SK-N-SH (cell line): ENCODE measurements around the gene UAP1L1. TPM values are rescaled to one million over a fixed set of nuclear protein-coding genes. Genes with fewer than 3 reads are reported as not detected.

Source experiments
- CTCF ChIA-PET: fragments of 300-600, 350-600 bp; formaldehyde crosslinking; extraction: SDS; loops from one replicate; lab custom pipeline; 2021; lab: Yijun Ruan, JAX
- POLR2A ChIA-PET: fragments of 350-600 bp; sonication (Branson Sonifier 250); formaldehyde crosslinking; extraction: SDS; loops from one replicate; lab custom pipeline; 2020; ENCODE audit warnings: antibody characterized with exemption, inconsistent platforms; lab: Yijun Ruan, JAX
- DNase-seq: peaks from one replicate; pipeline ENCODE4 v3.0.0; 2012
- H2AFZ ChIP-seq: fragments of 200-600 bp; sonication (generic); 2 replicates; pipeline ENCODE4 v1.8.1; 2016; ENCODE audit warnings: antibody characterized with exemption, mild to moderate bottlenecking, low read depth
- H3F3A ChIP-seq: fragments of 200-600 bp; sonication (generic); replicated peaks from 2 replicates; pipeline ENCODE3; 2016; ENCODE audit warnings: antibody characterized with exemption, mild to moderate bottlenecking; ENCODE audit not compliant: insufficient read depth
- H3K27ac ChIP-seq, 2 experiments: fragments of 200-500 bp in 1 of 2; fragments of 200-600 bp in 1 of 2; sonication (Bioruptor generic) in 1 of 2; sonication (generic), shearing (Covaris generic) in 1 of 2; 2 replicates each; pipeline versions ENCODE4 v1.5.1 to v1.6.1; 2014 to 2016; ENCODE audit warnings: low read depth in 2 of 2, inconsistent platforms in 1 of 2, low read length in 1 of 2, mild to moderate bottlenecking in 1 of 2, mixed read lengths in 1 of 2
- H3K27me3 ChIP-seq: fragments of 200-600 bp; sonication (generic), shearing (Covaris generic); 2 replicates; pipeline ENCODE4 v1.6.1; 2016; ENCODE audit warnings: mixed run types; ENCODE audit not compliant: insufficient read depth
- H3K36me3 ChIP-seq, 2 experiments: fragments of 200-500 bp in 1 of 2; fragments of 200-600 bp in 1 of 2; sonication (Bioruptor generic) in 1 of 2; sonication (generic) in 1 of 2; replicated peaks in 1 of 2; 2 replicates each; pipeline versions ENCODE3 to v1.5.1; 2014 to 2016; ENCODE audit warnings: low read length in 1 of 2, mild to moderate bottlenecking in 1 of 2; ENCODE audit not compliant: insufficient read depth in 2 of 2, control insufficient read depth in 1 of 2
- H3K4me1 ChIP-seq, 2 experiments: fragments of 200-500 bp in 1 of 2; fragments of 200-600 bp in 1 of 2; sonication (Bioruptor generic) in 1 of 2; sonication (generic), shearing (Covaris generic) in 1 of 2; 2 replicates each; pipeline versions ENCODE4 v1.5.1 to v1.6.1; 2014 to 2016; ENCODE audit warnings: low read depth in 1 of 2, low read length in 1 of 2, mixed run types in 1 of 2; ENCODE audit not compliant: insufficient read depth in 2 of 2, control insufficient read depth in 1 of 2
- H3K4me2 ChIP-seq: fragments of 200-600 bp; sonication (generic), shearing (Covaris generic); 2 replicates; pipeline ENCODE4 v1.6.1; 2017; ENCODE audit warnings: mixed run types
- H3K4me3 ChIP-seq, 2 experiments: fragments of 200-500 bp in 1 of 2; fragments of 200-600 bp in 1 of 2; sonication (Bioruptor generic) in 1 of 2; sonication (generic), shearing (Covaris generic) in 1 of 2; 2 replicates each; pipeline versions ENCODE4 v1.5.1 to v1.8.1; 2014 to 2016; ENCODE audit warnings: low read depth in 2 of 2, inconsistent platforms in 1 of 2, low read length in 1 of 2, mild to moderate bottlenecking in 1 of 2, mixed read lengths in 1 of 2, moderate library complexity in 1 of 2
- H3K79me2 ChIP-seq: fragments of 200-600 bp; sonication (generic); 2 replicates; pipeline ENCODE4 v1.8.1; 2017; ENCODE audit warnings: mild to moderate bottlenecking; ENCODE audit not compliant: insufficient read depth
- H3K9ac ChIP-seq: fragments of 200-600 bp; sonication (generic); 2 replicates; pipeline ENCODE4 v1.6.1; 2017; ENCODE audit warnings: mixed run types
- H3K9me2 ChIP-seq: fragments of 200-600 bp; sonication (generic); 2 replicates; pipeline ENCODE4 v1.6.1; 2017; ENCODE audit warnings: mixed run types
- H3K9me3 ChIP-seq: fragments of 200-600 bp; sonication (generic); 2 replicates; pipeline ENCODE4 v1.6.1; 2017; ENCODE audit warnings: mixed run types, mild to moderate bottlenecking, moderate library complexity
- H4K20me1 ChIP-seq: fragments of 200-600 bp; sonication (generic); 2 replicates; pipeline ENCODE4 v1.6.1; 2017; ENCODE audit warnings: mild to moderate bottlenecking, mixed run types; ENCODE audit not compliant: insufficient read depth
- GATA2 ChIP-seq: sonication (generic); formaldehyde crosslinking; IDR thresholded peaks from 2 replicates; pipeline ENCODE4 v1.5.0; 2020; ENCODE audit warnings: mild to moderate bottlenecking, missing genetic modification reagents
- MEF2A ChIP-seq: IDR thresholded peaks from 2 replicates; pipeline ENCODE4 v1.4.0; 2012; ENCODE audit warnings: low read depth, borderline replicate concordance
- MXI1 ChIP-seq: IDR thresholded peaks from 2 replicates; pipeline ENCODE4 v1.6.1; 2012; ENCODE audit warnings: mild to moderate bottlenecking, low read depth, low read length, improper control_type of control experiment
- TCF12 ChIP-seq: IDR thresholded peaks from 2 replicates; pipeline ENCODE4 v1.4.0; 2012
- TEAD4 ChIP-seq: IDR thresholded peaks from 2 replicates; pipeline ENCODE4 v1.4.0; 2012; ENCODE audit warnings: mild to moderate bottlenecking, borderline replicate concordance; ENCODE audit not compliant: insufficient read depth
- WGBS: methylation state at CpG from one replicate; pipeline ENCODE4 v1.1.6; 2017; ENCODE audit warnings: low lambda C conversion rate; 5-methylcytosine and 5-hydroxymethylcytosine counted together
- polyA plus RNA-seq, 3 experiments: library from polyadenylated mRNA; depleted of rRNA; stranded (reverse); fragments of >200 nt; gene quantifications; 2 replicates each; pipeline ENCODE4 v1.2.3, GENCODE V29; 2012
- TF ChIP-seq, protein P1 (sequence below): IDR thresholded peaks from 2 replicates; pipeline ENCODE4 v1.6.1; 2012; ENCODE audit warnings: mild to moderate bottlenecking, low read depth, low read length, moderate library complexity
- TF ChIP-seq, protein P2 (sequence below): IDR thresholded peaks from 2 replicates; pipeline ENCODE4 v1.4.0; 2012; ENCODE audit warnings: low read depth, borderline replicate concordance

UAP1L1 gene
- polyA plus RNA-seq, 1 of the 3 experiments (the other 2 are of a cell fraction): 5.6 TPM

- no peaks in the 10 kb centered on the region for H3K9me3 ChIP-seq
- WGBS: 85% methylated on average over 9 of the region's 23 CpGs
- H3K27ac ChIP-seq: no peak overlapping the region
- no peak overlapping the region for H3K4me3 ChIP-seq
- H3K9ac ChIP-seq: no peak overlapping the region
- no peak overlapping the region for H2AFZ ChIP-seq
- H4K20me1 ChIP-seq: peaks cover 21% of the 10 kb centered on the region
- no peak for TF ChIP-seq GATA2 (CRISPR knock-in tag)
- ChIA-PET POLR2A (no interaction called here), CTCF (interaction anchor here (1.0 to 19.8 kb wide), 3 partner anchors 9 to 198 kb away, joined by 4 to 803 read pairs (median 4); partner anchors contain the start of genes AJM1 and SAPCD2)
- no peaks in the 10 kb centered on the region for H3K9me2 ChIP-seq
- H3K27me3 ChIP-seq: no peaks in the 10 kb centered on the region
- H3K4me1 ChIP-seq: peaks cover 11 to 20% of the 10 kb centered on the region in 2 experiments; a peak in 2 of 4 replicates
- no peak for DNase-seq
- H3F3A ChIP-seq: no peaks in the 10 kb centered on the region
- H3K79me2 ChIP-seq: no peaks in the 10 kb centered on the region
- peaks cover 0 to 19% of the 10 kb centered on the region in 2 experiments for H3K36me3 ChIP-seq
- H3K4me2 ChIP-seq: no peak overlapping the region
Observed at GRCh38 chr9:137040568-137040967, 36.7 kb upstream of the UAP1L1 start.

DNA sequence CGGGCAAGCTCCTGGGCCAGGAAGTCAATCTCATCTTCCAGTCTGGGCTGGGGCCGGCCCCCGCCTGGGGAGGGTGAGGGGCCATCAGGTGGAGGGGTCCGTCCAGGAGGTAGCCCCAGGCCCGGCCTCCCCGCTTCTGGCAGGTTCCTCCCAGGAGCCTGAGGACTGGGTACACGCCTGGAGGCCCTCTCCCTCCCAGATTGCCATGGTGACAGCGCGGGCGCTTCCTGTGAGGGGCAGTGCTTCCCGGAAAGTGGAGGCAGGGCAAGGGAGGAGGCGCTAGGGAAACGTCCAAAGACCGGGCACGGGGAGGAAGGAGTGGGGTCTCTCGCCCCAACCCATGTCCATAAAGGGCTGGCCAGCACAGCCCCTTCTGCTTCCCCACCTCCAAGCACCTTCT, 36.2 kb upstream of the UAP1L1 start:
- Histone ChIP-seq H3K79me2 (no peaks in the 10 kb centered on the region), H3K4me1 (peaks cover 11 to 20% of the 10 kb centered on the region in 2 experiments; a peak in 2 of 4 replicates), H3F3A (peaks cover under 1% of the 10 kb centered on the region), H3K27me3 (no peaks in the 10 kb centered on the region), H3K4me2 (no peak overlapping the region), H3K9me2 (no peaks in the 10 kb centered on the region), H4K20me1 (peaks cover 21% of the 10 kb centered on the region), H3K27ac (no peak overlapping the region), H2AFZ (no peak overlapping the region), H3K4me3 (no peak overlapping the region), H3K36me3 (peaks cover 0 to 19% of the 10 kb centered on the region in 2 experiments), H3K9ac (no peak overlapping the region), H3K9me3 (no peaks in the 10 kb centered on the region)
- TF ChIP-seq, protein P1, sequence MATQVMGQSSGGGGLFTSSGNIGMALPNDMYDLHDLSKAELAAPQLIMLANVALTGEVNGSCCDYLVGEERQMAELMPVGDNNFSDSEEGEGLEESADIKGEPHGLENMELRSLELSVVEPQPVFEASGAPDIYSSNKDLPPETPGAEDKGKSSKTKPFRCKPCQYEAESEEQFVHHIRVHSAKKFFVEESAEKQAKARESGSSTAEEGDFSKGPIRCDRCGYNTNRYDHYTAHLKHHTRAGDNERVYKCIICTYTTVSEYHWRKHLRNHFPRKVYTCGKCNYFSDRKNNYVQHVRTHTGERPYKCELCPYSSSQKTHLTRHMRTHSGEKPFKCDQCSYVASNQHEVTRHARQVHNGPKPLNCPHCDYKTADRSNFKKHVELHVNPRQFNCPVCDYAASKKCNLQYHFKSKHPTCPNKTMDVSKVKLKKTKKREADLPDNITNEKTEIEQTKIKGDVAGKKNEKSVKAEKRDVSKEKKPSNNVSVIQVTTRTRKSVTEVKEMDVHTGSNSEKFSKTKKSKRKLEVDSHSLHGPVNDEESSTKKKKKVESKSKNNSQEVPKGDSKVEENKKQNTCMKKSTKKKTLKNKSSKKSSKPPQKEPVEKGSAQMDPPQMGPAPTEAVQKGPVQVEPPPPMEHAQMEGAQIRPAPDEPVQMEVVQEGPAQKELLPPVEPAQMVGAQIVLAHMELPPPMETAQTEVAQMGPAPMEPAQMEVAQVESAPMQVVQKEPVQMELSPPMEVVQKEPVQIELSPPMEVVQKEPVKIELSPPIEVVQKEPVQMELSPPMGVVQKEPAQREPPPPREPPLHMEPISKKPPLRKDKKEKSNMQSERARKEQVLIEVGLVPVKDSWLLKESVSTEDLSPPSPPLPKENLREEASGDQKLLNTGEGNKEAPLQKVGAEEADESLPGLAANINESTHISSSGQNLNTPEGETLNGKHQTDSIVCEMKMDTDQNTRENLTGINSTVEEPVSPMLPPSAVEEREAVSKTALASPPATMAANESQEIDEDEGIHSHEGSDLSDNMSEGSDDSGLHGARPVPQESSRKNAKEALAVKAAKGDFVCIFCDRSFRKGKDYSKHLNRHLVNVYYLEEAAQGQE: no peak
- ChIA-PET CTCF (interaction anchor here (1.0 to 19.8 kb wide), 3 partner anchors 9 to 198 kb away, joined by 4 to 803 read pairs (median 4); partner anchors contain the start of genes AJM1 and SAPCD2), POLR2A (no interaction called here)
- WGBS: 62% methylated on average over 7 of the region's 16 CpGs
- no peak for DNase-seq

GRCh38 chr9:137042751-137043727, 34.3 kb upstream of the UAP1L1 start:
- peaks cover 0 to 17% of the 10 kb centered on the region in 2 experiments for H3K36me3 ChIP-seq
- H3K27ac ChIP-seq: no peak overlapping the region
- H3K9me3 ChIP-seq: no peaks in the 10 kb centered on the region
- CTCF ChIA-PET: interaction anchor here (0.7 to 19.8 kb wide), 4 partner anchors 8 to 22 kb away, joined by 3 to 803 read pairs (median 84); partner anchors contain the start of genes ABCA2 and SAPCD2
- no peak overlapping the region for H3K9ac ChIP-seq
- H3F3A ChIP-seq: peaks cover 3% of the 10 kb centered on the region
- TF ChIP-seq MEF2A (no peak), TCF12 (no peak), MXI1 (no peak), TEAD4 (no peak)
- TF ChIP-seq, protein P2, sequence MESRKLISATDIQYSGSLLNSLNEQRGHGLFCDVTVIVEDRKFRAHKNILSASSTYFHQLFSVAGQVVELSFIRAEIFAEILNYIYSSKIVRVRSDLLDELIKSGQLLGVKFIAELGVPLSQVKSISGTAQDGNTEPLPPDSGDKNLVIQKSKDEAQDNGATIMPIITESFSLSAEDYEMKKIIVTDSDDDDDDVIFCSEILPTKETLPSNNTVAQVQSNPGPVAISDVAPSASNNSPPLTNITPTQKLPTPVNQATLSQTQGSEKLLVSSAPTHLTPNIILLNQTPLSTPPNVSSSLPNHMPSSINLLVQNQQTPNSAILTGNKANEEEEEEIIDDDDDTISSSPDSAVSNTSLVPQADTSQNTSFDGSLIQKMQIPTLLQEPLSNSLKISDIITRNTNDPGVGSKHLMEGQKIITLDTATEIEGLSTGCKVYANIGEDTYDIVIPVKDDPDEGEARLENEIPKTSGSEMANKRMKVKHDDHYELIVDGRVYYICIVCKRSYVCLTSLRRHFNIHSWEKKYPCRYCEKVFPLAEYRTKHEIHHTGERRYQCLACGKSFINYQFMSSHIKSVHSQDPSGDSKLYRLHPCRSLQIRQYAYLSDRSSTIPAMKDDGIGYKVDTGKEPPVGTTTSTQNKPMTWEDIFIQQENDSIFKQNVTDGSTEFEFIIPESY: no peak
- TF ChIP-seq, protein P1: no peak
- DNase-seq: no peak
- H3K4me1 ChIP-seq: peaks cover 11 to 20% of the 10 kb centered on the region in 2 experiments; a peak in 2 of 4 replicates
- H3K4me3 ChIP-seq: no peak overlapping the region
- H2AFZ ChIP-seq: no peak overlapping the region
- H4K20me1 ChIP-seq: peaks cover 26% of the 10 kb centered on the region
- 88% methylated on average over 11 of the region's 36 CpGs for WGBS
- H3K4me2 ChIP-seq: no peak overlapping the region
- POLR2A ChIA-PET: interaction anchor here (1.9 kb wide), 1 partner anchor 13 kb away, joined by 7 read pairs; no protein-coding TSS in a partner anchor
- no peaks in the 10 kb centered on the region for H3K9me2 ChIP-seq
- no peaks in the 10 kb centered on the region for H3K27me3 ChIP-seq
- H3K79me2 ChIP-seq: no peaks in the 10 kb centered on the region
